Activated T-helper 1 cell treated with Interleukin-2 at 50 U/mL for 16 hours (primary cell): ENCODE results near the gene TBCC.
"Not testable (repeated sequence)": the region's sequence is repeated elsewhere in the genome, so short reads cannot be mapped to it uniquely, and the experiment has no call there.

Experiments used
- DNase-seq: peaks from one replicate; pipeline ENCODE4 v3.0.0-alpha.2; 2020; ENCODE audit warnings: low read depth

TBCC gene

DNA sequence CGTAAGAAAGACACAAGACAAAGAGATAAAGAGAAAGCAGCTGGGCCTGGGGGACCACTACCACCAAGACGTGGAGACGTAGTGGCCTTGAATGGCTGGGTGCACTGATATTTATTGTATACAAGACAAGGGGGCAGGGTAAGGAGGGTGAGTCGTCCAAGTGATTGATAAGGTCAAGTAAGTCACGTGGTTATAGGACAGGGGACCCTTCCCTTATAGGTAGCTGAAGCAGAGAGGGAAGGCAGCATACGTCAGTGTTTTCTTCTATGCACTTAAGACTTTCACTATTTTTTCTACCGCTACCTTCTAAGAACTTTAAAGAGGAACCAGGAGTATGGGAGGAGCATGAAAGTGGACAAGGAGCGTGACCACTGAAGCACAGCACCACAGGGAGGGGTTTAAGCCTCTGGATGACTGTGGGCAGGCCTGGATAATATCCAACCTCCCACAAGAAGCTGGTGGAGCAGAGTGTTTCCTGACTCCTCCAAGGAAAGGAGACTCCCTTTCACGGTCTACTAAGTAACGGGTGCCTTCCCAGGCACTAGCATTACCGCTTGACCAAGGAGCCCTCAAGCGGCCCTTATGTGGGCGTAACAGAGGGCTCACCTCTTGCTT is 11.9 kb downstream of the TBCC start:
- not testable (repeated sequence) for DNase-seq

DNA sequence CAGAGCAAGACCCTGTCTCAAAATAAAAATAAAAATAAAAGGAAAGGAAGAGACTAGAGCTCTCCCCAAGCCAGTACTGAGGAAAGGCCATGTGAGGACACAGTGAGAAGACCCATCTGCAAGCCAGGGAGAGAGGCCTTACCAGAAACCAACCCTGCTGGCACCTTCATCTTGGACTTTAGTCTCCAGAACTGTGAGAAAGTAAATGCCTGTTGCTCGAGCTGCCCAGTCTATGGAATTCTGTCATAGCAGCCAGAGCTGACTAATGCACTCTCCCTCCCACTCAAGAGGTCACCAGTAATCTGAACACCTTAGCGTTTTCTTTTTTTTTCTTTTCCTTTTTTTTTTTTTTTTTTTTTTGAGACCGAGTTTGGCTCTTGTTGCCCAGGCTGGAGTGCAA is 16.2 kb downstream of the TBCC start:
- no peak for DNase-seq

DNA sequence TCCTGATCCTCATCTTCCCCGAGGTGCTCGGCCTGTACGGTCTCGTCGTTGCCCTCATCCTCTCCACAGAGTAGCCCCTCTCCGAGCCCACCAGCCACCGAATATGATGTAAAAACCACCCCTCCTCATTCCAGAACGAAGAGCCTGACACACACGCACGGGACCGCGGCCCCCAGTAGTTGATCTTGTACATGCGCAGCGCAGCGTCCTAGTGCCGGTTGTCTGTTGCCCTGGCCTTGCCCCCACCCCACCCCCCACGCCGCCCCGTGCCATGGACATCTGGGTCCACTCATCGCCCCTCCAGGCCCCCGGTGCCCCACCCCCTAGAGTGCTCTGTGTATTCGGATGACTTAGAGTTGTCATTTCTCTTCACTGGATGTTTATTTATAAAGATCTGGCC is 18.3 kb downstream of the TBCC start:
- no peak for DNase-seq

DNA sequence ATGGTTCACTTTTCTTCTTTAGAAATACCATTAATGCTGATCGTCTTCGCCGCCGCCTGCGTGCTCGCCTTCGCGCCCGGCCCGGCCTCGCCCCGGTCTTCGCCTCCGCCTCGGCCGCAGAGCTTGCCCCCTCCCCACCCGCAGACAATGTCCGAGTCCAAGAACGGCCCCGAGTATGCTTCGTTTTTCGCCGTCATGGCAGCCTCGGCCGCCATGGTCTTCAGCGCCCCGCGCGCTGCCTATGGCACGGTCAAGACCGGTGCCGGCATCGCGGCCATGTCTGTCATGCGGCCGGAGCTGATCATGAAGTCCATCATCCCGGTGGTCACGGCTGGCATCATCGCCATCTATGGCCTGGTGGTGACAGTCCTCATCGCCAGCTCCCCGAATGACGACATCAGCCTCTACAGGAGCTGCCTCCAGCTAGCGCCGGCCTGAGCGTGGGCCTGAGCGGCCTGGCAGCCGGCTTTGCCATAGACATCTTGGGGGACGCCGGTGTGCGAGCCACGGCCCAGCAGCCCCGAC is 18.8 kb downstream of the TBCC start:
- no peak for DNase-seq

DNA sequence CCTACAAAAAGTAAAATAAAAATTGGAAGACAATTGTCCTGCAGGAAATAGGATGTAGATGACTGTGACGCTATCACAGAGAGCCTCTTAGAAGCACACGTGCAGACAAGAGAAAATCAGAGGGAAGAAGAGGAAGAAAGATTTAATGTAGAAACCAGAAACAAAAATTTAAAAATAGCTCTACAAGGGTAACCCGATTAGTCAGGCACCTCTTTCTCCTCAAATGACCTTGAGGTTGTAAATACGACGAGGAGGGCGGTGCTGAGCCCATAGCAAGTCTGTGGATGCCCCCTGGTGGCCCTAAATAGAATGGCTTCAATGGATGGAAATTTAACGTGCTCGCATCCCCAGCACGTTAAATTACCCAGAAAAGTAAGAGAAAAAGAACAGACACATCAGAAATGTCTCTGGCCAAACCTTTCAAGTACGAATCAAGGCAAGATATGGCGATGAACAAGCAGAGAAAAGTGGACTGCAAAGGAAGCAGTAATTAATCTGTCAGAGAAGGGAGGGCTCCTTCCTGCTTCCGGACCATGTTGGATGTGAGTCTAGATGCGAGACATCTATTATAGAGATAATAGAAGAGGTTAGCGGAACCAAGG is 19.3 kb downstream of the TBCC start:
- DNase-seq = peak; percentile 52

DNA sequence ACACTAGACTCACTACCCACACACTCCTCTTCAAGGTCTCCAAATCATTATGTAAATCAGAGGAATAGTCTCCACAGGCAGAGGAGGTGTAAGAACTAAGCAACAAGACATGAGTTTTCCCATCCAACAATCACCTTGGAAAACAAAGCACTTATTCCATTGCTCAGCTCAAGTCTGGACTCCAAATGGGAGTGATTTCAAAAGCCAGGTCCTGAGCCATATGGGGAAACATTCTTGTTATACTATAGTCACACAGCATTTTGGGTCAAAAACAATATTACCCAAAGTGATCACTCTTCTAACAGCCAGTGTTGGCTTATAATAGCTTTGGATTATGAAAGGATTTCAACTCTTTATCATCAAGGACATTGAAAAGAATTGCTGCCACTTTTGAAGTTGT is 19.9 kb downstream of the TBCC start:
- DNase-seq = no peak

DNA sequence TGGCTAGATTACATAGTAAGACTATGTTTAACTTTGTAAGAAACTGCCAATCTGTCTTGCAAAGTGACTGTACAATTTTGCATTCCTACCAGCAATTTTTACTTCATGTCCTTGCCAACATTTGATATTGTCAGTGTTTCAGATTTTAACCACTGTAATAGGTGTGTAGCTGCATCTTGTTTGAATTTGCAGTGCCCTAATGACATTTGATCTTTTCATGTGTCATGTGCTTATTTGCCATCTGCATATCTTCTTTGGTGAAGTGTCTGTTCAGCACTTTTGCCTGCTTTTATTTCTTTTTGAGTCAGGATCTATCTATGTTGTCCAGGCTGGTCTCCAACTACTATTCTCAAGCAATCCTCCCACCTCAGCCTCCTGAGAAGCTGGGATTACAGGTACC is 21.1 kb downstream of the TBCC start:
- no peak for DNase-seq

DNA sequence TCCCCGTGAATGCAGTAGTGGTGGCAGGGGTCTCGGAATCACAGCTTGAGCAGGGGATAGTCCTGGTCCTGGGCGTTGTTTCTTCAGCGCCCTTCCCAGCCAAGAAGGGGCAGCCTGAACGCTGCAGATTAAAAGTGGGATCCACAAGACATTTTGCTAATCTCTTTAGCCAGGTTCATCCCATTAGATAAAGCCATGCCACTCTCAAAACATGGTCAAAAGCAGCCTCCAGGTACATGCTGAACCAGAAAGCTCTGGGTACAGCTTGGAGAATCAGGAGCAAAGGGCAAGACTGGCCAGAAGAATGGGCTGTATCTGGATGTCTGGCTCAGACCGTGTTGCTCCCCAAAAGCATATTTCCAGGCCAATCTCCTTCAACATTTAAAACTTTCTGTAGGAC is 23.4 kb downstream of the TBCC start, which contains the start of gene PRPH2:
Gene PRPH2, minus strand, starts transcription at position 101 of the 400 bp plus-strand sequence. CDS start 263 bp downstream, outside the sequence.
- no peak for DNase-seq

DNA sequence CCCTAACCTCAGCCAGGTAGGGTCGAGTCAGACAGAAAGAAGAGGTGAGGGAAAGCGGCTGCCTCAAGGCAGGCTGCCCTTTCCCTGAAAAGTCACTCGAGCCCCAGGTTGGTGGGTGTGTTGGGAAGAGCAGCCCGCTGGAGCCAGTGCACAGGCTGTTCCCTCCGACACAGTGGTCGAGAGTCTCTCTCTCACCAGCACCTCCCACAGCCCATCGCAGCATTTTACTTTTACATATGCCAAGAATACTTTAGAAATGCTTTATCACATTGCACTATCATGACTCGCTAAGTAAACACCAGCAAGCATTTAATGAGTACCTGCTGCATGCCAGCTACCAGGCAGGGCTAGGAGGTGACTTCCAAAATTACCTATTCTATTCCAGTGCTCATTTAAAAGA is 25.2 kb downstream of the TBCC start:
- no peak for DNase-seq

DNA sequence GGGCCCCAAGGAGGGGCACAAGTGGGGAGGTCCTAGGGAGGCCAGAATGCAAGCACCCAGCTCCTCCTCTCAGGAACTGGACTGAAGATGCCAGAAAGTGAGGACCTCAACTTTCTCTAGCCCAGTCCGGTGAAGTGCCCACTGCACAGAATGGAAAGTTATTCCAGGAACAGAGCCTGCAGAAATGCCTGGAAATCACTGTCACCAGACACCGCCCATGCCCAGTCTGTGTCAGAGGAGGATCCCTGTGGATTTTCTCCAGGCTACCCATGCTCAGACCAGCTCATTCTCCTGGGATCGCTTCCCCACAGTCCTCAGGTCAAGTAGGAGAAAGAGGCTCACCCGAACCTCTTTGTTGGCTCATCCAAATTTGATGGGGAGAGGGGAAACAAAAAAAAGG is 30.0 kb downstream of the TBCC start:
- DNase-seq = no peak

DNA sequence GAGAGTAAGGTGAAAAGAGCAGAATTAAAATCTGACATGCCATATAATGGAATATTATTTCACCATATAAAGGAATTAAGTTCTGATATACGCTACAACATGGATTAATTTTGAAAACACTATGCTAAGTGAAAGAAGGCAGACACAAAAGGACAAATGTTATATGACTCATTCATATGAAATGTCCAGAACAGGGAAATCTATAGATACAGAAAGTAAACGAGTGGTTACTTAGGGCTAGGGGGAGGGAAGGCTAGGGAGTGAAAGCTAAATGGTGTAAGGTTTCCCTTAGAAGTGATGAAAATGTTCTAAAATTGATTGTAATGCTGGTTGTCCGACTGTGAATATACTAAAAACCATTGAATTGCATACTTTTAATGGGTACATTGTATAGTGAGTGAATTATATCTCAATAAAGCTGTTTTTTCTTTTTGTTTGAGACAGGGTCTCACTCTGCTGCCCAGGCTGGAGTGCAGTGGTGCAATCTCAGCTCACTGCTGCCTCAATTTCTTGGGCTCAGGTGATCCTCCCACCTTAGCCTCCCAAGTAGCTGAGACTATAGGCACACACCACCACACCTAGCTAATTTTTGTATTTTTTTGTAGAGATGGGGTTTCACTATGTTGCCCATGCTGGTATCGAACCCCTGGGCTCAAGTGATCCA is 31.7 kb downstream of the TBCC start:
- DNase-seq = no peak

DNA sequence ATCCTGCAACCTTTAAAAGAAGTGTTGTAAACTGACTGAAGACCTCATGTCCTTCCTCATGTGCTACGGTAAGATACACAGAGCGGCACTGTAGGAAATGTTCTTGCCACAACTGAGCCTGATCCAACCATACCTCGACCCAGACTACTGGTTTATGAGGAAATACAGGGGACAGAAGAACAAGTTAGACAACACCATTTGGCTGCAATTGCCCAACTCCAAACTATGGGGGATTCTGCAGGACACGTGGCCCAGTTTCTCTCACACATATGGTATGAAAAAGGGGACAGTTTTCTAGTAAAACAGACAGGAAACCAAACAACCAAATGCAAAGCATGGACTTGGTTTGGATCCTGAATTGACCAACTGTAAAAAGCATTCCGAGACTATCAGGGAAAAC is 34.0 kb downstream of the TBCC start:
- no peak for DNase-seq

DNA sequence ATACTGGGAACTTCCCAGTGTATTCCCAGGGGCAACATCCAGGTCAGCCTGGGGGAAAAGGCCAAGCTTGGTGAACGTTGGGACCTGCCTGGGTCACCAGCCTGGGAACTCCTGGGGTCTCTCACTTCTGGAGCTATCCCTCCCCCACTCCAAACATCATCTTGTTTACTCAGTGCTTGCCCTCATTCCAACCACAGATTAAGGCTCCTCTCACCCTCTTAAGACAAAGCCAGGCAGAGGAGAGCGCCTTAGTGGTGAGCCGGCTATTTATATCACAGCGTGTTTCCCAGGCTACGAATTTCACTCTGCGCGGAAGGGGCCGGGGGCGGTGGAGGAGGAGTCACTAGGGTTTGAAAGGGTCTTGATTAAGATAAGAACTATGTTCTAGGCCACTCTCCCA is 35.6 kb downstream of the TBCC start:
- DNase-seq = no peak

DNA sequence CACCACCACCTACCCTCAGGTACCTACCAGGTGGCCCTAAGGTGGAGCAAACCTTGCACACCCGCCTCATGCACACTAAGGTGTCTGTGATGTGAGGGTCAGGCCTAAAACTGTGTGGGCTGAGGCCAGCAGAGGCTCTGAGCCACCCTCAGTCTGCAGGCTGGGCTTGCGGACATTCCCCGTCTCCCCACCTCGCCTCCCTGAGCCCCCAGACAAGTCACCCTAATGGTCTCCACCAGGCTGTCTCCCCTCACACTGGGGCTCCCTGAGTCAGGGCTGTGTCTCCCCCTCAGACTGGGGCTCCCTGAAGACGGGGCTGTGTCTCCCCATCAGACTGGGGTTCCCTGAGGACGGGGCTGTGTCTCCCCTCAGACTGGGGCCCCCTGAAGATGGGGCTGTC is 36.0 kb downstream of the TBCC start:
- DNase-seq = no peak

DNA sequence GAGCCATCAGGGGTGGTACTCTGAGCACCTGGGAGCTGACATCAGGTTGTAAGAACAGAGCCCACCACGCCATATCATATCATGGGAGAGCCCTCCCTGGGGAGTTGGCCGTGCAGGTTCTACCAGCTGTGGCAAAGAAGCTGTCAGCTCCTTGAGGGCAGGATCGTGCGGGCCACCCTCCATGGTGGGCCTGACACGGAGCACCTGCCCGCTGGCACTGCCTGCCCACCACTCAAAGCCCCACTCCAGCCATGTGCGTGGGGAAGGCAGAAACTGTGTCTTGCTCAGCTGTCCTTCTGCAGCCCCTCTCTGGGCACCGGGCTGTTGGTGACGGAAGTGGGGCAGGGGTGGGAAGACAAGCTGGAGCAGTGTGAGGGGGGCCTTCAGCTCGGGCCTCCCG is 37.8 kb downstream of the TBCC start:
- DNase-seq = no peak

DNA sequence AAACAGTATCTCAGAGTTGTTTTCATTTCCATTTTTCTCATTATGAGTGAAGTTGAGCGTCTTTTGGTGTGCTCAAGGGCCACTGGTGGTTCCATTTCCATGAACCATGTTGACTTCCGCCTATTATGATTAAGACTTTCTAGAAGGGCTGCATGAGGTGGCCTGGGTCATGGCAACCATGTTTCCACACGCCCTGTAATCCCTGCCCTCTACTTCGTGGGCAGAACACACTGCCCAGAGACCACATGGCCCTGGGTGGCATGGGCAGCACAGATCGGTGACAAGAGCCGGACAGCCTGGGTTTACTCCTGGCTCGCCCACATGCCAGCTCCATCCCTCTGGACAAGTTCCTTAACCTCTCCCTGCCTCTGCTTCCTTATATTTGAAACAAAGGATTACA is 38.3 kb downstream of the TBCC start:
- DNase-seq = no peak

DNA sequence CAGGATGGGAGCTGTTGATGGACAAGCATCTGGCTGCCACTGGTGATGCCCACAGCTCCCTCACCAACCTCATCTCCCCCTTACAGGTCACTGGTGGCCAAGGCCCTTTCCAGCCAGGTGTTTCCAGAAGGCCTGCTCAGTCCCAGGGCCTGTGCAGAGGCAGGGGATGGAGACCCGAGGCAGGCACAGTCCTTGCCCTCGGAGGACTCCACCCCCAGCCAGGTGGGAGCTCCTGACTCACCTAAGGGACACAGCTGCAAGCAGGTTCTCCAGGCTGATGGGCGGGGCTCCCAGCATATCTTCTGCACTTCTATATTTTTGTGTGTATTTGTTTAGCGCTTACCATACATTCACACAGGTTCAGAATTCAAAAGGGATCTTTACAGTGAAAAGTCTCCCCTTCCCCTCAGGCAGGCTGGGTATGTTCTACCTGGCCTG is 40.9 kb downstream of the TBCC start:
- no peak for DNase-seq

DNA sequence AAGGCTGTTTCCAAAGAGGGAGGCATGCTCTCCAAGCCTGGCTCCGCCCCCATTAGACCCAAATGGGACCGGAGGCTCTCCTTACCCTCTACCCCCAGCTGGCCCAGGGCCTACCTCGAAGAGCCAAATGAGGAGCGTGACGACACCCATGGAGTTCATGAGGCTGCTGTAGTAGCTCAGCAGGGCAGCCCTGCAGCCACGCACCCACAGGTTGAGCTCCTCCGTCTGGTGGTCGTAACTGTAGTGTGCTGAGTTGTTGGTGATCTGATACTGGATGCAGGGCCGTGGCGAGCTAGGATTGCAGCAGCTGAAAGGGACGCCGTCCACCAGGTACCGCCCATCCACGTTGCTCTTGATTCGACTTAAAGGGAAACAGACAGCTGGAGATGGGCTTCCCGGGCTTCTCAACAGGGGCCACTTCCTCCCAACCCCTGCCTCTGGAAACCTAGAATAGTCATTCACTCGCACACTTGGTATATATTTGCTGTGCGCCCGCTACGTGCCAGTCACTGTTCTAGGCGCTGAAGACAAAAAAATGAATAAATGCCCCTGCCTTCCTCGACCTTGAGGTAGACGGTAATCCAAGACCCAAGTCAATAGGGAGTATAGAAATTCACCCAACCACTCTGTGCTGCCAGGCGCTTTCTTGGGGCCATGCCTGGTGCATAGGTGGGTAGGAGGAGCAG is 41.5 kb downstream of the TBCC start:
- DNase-seq = no peak

DNA sequence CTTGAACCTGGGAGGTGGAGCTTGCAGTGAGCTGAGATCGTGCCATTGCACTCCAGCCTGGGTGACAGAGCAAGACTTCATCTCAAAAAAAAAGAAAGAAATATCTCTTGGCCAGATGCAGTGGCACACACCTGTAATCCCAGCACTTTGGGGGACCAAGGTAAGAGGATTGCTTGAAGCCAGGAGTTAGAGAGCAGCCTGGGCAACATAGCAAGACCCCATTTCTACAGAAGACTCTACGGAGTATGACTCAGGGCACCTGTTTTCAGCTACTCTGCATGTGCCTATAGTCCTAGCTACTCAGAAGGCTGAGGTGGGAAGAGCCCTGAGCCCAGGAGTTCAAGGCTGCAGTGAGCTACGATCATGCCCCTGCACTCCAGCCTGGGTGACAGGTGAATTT is 43.1 kb downstream of the TBCC start:
- not testable (repeated sequence) for DNase-seq

DNA sequence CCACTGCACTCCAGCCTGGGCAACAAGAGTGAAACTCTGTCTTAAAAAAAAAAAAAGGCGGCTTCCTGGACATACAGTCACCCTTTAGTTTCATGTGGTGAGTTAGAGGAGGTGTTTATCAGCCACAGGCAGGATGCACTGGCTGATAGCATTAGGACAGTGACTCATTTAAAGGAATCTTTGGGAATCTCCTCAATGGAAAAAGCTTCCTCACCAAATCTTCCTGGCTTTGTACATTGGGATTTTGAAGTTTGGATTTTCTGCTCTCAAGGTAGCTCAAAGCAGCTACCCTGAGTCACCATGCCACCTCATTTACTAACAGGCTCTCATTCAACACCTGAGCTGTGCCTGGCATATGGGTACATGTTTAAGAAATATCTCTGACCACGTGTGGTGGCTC is 43.7 kb downstream of the TBCC start:
- DNase-seq = no peak

DNA sequence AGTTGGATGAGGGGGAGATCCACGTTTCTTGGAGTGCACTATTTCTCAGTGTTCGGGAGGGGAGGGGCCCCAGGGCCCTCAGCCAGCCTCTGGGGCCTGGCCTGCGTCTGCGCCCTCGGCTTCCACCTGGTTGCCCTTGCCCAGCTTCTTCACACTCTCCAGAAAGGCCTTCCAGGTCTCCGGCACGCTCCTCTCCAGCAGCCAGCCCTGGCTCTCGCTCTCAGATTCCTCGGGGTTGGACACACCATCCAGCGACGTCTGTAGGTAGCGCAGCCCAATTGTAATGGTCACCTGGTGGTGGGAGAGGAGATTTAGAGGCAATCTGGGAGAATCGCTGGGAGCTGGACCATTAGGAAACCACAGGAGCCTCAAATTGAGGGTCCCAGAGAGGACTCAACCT is 47.7 kb downstream of the TBCC start:
- no peak for DNase-seq

DNA sequence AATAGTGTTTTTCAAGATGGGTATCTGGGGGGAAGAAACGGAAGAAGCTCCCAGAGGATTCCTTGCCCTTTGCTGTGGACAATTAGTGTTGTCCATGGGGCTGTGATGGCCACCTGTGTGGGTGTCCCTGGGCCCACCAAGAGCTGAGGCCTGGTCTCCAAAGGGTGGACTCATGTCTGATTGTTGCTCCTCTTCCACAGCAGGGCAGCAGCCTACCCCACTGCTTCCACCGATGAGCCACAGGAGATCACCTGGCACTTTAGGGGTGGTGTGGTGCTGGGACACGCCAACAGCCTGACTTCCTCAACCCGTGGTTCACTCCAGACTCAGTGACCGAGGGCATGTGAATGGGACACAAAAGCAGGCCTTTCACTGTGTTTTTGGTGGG is 48.6 kb downstream of the TBCC start:
- DNase-seq = no peak
